Embryonic facial prominence (tissue), 1 donor: Measurements from ENCODE around the gene S100A5.
A peak's percentile ranks its signal among the peaks of the same experiment; 100 is the strongest.

Experiments
- DNase-seq: peaks from one replicate; pipeline ENCODE4 v3.0.0-alpha.2; 2016; ENCODE audit errors: extremely low spot score

Gene S100A5

GRCh38 chr1:153507926-153508583 is 32.7 kb downstream of the S100A5 start:
- DNase-seq: no peak

GRCh38 chr1:153506831-153507413 is 33.8 kb downstream of the S100A5 start:
- DNase-seq: no peak

GRCh38 chr1:153506386-153506785 is 34.3 kb downstream of the S100A5 start:
- DNase-seq: no peak

- no peak for DNase-seq
Measured at GRCh38 chr1:153505576-153505975, 35.2 kb downstream of the S100A5 start.

- no peak for DNase-seq
Measured at GRCh38 chr1:153503766-153504165, 37.0 kb downstream of the S100A5 start.

GRCh38 chr1:153498746-153499145 is 42.0 kb downstream of the S100A5 start:
- no peak for DNase-seq

GRCh38 chr1:153495536-153495935 is 45.2 kb downstream of the S100A5 start:
- DNase-seq: no peak

GRCh38 chr1:153494976-153495535 is 45.7 kb downstream of the S100A5 start:
- peak; percentile 47 for DNase-seq

- no peak for DNase-seq
Measured at GRCh38 chr1:153493343-153493960, 47.3 kb downstream of the S100A5 start.

- DNase-seq: peak; percentile 34
Measured at GRCh38 chr1:153490272-153491051, 50.3 kb downstream of the S100A5 start.

GRCh38 chr1:153488731-153489130 is 52.0 kb downstream of the S100A5 start:
- no peak for DNase-seq

GRCh38 chr1:153487707-153488106 is 53.0 kb downstream of the S100A5 start:
- DNase-seq: no peak
